Hepatocyte (in vitro differentiated cells): ENCODE results near the gene HYAL1.

Experiments used
- CTCF ChIP-seq: fragments of 200-600 bp; sonication (generic); IDR thresholded peaks from 2 replicates; pipeline ENCODE4 v1.5.1; 2016; ENCODE audit warnings: antibody characterized with exemption, mild to moderate bottlenecking; ENCODE audit not compliant: poor library complexity
- EZH2 ChIP-seq: fragments of 200-600 bp; sonication (generic); IDR thresholded peaks from 2 replicates; pipeline ENCODE4 v1.6.1; 2016; ENCODE audit warnings: antibody characterized with exemption, mild to moderate bottlenecking, borderline replicate concordance

- TF ChIP-seq CTCF (no peak), EZH2 (no peak)
Measured at GRCh38 chr3:50266017-50266416, 37.4 kb downstream of the HYAL1 start.
